Measurements from ENCODE around the gene GMCL1. TPM values are rescaled to one million over a fixed set of nuclear protein-coding genes. Genes with fewer than 3 reads are reported as not detected.

The GMCL1 gene
- total and polyA plus RNA-seq, 2 of the 13 experiments (the other 11 are each of a cell fraction or from before 2014, with no cell fraction given), result 18.7 to 24.0 TPM

DNA sequence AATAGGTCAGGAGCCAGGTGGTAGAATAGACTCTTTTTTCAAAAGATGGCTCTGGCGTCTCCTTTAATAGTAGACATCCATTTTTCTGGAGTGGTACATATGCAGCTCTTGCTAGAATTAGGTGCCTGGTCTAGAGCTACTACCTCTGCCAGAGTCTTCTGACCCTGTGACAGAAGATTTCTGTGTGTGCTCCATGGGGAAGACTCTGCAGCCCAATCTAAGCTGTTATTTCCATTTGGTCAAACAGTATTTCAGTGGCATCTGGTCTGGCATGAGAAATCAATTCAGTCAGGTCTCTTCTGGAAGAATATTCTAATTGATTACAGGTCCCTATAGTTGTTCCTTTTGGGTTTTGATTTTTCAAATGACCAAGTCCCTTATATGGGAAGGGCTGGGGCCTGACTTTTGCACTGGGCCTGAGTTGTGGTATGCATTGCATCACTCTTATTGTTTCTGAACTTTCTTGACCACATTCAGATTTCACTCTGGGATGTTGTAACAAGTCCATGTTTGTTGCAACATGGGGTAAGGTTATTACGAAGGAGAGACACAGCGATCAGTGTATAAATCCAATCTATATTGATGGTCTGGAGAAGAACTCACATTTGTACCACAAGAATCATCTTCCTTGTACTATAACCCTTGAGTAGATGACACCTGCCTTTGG, 97.5 kb downstream of the GMCL1 start (continued):
- TF ChIP-seq HNRNPL (IDR thresholded peaks at IDR 0.05; ENCODE audit: low read depth, low read length) (no peak), ZNF577 (CRISPR knock-in tag; IDR thresholded peaks at IDR 0.05; ENCODE audit: borderline replicate concordance, low read depth) (no peak), ZSCAN12 (CRISPR knock-in tag; IDR thresholded peaks at IDR 0.05) (no peak), ZNF546 (CRISPR knock-in tag; conservative IDR thresholded peaks at IDR 0.05) (no peak), ZNF607 (CRISPR knock-in tag; IDR thresholded peaks at IDR 0.05; ENCODE audit: borderline replicate concordance) (no peak), ZNF572 (CRISPR knock-in tag; IDR thresholded peaks at IDR 0.05) (no peak), ZNF496 (CRISPR knock-in tag; IDR thresholded peaks at IDR 0.05; ENCODE audit: insufficient replicate concordance) (no peak), ZNF501 (CRISPR knock-in tag; IDR thresholded peaks at IDR 0.05) (no peak), TARDBP (CRISPR knock-in tag; IDR thresholded peaks at IDR 0.05) (peak; percentile 49; the same call in 1 of the 2 replicates), ZSCAN20 (CRISPR knock-in tag; IDR thresholded peaks at IDR 0.05; ENCODE audit: borderline replicate concordance) (no peak), ARNT (IDR thresholded peaks at IDR 0.05) (no peak), SRSF1 (optimal IDR thresholded peaks at IDR 0.05; ENCODE audit: low read depth, low read length) (no peak), SIN3B (IDR thresholded peaks at IDR 0.05; ENCODE audit: low read length) (no peak), ZNF362 (CRISPR knock-in tag; IDR thresholded peaks at IDR 0.05; ENCODE audit: borderline replicate concordance) (no peak), KDM1A (CRISPR knock-in tag; IDR thresholded peaks at IDR 0.05) (peak; percentile 51; the same call in 1 of the 2 replicates), CHD4 (IDR thresholded peaks at IDR 0.05; ENCODE audit: borderline replicate concordance, low read length) (no peak), RAD51 (IDR thresholded peaks at IDR 0.05; ENCODE audit: borderline replicate concordance) (no peak), JUND (CRISPR knock-in tag; IDR thresholded peaks at IDR 0.05) (peak; percentile 45; the same call in 1 of the 2 replicates), ZNF296 (CRISPR knock-in tag; conservative IDR thresholded peaks at IDR 0.05) (no peak), PHB2 (IDR thresholded peaks at IDR 0.05; ENCODE audit: partially characterized antibody) (no peak), ZNF20 (CRISPR knock-in tag; IDR thresholded peaks at IDR 0.05) (no peak), ZNF547 (CRISPR knock-in tag; IDR thresholded peaks at IDR 0.05) (no peak), ZFP36 (IDR thresholded peaks at IDR 0.05; ENCODE audit: borderline replicate concordance, low read depth, low read length, partially characterized antibody) (no peak)
- TF ChIP-seq, protein P1, sequence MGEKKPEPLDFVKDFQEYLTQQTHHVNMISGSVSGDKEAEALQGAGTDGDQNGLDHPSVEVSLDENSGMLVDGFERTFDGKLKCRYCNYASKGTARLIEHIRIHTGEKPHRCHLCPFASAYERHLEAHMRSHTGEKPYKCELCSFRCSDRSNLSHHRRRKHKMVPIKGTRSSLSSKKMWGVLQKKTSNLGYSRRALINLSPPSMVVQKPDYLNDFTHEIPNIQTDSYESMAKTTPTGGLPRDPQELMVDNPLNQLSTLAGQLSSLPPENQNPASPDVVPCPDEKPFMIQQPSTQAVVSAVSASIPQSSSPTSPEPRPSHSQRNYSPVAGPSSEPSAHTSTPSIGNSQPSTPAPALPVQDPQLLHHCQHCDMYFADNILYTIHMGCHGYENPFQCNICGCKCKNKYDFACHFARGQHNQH (CRISPR knock-in tag; IDR thresholded peaks at IDR 0.05), result 0 out of 2 replicates have a peak, but pooled peaks have one; percentile 28
- TF ChIP-seq, protein P2, sequence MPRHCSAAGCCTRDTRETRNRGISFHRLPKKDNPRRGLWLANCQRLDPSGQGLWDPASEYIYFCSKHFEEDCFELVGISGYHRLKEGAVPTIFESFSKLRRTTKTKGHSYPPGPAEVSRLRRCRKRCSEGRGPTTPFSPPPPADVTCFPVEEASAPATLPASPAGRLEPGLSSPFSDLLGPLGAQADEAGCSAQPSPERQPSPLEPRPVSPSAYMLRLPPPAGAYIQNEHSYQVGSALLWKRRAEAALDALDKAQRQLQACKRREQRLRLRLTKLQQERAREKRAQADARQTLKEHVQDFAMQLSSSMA (CRISPR knock-in tag; IDR thresholded peaks at IDR 0.05), result no peak
- TF ChIP-seq, protein P3, sequence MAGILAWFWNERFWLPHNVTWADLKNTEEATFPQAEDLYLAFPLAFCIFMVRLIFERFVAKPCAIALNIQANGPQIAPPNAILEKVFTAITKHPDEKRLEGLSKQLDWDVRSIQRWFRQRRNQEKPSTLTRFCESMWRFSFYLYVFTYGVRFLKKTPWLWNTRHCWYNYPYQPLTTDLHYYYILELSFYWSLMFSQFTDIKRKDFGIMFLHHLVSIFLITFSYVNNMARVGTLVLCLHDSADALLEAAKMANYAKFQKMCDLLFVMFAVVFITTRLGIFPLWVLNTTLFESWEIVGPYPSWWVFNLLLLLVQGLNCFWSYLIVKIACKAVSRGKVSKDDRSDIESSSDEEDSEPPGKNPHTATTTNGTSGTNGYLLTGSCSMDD (CRISPR knock-in tag; IDR thresholded peaks at IDR 0.05), result no peak
